HL-60 (cell line): ENCODE measurements around the gene POLN.

ENCODE experiments used
- CTCF ChIP-seq: IDR thresholded peaks from one replicate; pipeline ENCODE4 v1.5.1; 2011; ENCODE audit warnings: low read length, control low read depth, inconsistent platforms; ENCODE audit not compliant: insufficient read depth
- GABPA ChIP-seq: IDR thresholded peaks from 2 replicates; pipeline ENCODE4 v1.6.1; 2012; ENCODE audit warnings: low read depth
- POLR2AphosphoS5 ChIP-seq: IDR thresholded peaks from 2 replicates; pipeline ENCODE4 v1.6.1; 2012; ENCODE audit warnings: low read depth
- REST ChIP-seq: IDR thresholded peaks from 2 replicates; pipeline ENCODE4 v1.6.1; 2012; ENCODE audit warnings: low read depth; ENCODE audit not compliant: insufficient replicate concordance

GRCh38 chr4:2132438-2132837, 109.5 kb downstream of the POLN start:
- TF ChIP-seq CTCF (no peak), GABPA (no peak), REST (no peak), POLR2AphosphoS5 (no peak)
